ENCODE measurements around the gene TNNI3K. TPM values are rescaled to one million over a fixed set of nuclear protein-coding genes. Genes with fewer than 3 reads are reported as not detected.

Gene TNNI3K
- total RNA-seq, 6 experiments from 2014 or later = 1.0 TPM; not detected in 5

DNA sequence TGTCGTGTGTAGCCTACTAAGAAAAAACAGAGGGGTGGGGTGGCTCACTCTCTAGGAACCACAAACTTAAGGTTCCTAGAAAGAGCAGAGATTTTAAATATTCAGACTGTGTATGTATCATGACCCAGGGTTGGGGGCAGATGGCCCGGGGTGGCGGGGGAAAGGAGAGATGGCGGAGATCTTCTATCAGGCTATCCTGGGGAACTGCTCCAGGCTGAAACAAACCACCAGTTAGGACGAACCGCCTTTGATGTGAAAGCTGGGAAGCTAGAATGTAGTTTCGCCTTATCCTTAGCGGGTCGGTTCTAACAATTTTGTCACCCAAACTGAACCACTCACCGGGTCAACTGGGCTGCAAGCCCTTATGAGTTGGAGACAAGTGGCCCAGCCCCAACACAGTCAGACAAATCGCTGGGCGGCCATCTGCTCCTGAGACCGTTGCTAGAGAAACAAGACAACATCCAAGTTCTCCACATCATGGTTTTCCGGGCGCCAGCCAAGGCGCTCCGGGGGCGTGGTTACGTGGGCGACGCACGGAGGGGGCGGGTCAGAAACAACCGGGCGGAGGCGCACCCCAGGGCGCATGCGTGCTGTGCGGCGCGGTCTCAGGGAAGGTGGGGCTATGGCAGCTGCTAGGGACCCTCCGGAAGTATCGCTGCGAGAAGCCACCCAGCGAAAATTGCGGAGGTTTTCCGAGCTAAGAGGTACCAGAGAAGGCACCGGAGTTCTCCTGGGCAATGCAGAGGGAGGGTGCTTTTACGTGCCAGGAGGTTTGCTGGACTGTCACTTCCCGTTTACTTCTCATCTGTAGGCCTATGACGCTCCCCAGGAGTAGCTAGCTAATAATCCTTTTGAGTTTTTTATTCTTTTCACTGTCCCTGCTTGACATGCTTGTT, 37.3 kb upstream of the TNNI3K start, which contains the start of the genes FPGT and LRRIQ3:
Gene FPGT (plus strand): TSS at position 586 of the 896 bp plus-strand sequence. CDS start 37 bp downstream, at position 623.
Gene LRRIQ3 (minus strand): TSS at position 520 of the 896 bp plus-strand sequence. CDS start 14,492 bp downstream, outside the sequence.
- H3K4me1 ChIP-seq = peaks cover 0 to 10% (median 0%) of the 10 kb centered on the region in 4 donors
- H3K27ac ChIP-seq = peak within 1 kb of the TSS; percentile 72 to 82 (median 77)
- WGBS (ENCODE audit: insufficient coverage, low coverage, low lambda C conversion rate, missing lambda C conversion rate) = 5% methylated on average over 12 of the region's 41 CpGs
- peak; percentile 100 for ATAC-seq
- peak; percentile 96 to 97 (median 96) for DNase-seq
- H3K36me3 ChIP-seq = peaks cover 0 to 6% (median 0%) of the 10 kb centered on the region in 4 donors
- no peaks in the 10 kb centered on the region for H3K9me3 ChIP-seq
- peak within 1 kb of the TSS; percentile 52 to 76 (median 66) for H3K4me3 ChIP-seq
- TF ChIP-seq, protein P1, sequence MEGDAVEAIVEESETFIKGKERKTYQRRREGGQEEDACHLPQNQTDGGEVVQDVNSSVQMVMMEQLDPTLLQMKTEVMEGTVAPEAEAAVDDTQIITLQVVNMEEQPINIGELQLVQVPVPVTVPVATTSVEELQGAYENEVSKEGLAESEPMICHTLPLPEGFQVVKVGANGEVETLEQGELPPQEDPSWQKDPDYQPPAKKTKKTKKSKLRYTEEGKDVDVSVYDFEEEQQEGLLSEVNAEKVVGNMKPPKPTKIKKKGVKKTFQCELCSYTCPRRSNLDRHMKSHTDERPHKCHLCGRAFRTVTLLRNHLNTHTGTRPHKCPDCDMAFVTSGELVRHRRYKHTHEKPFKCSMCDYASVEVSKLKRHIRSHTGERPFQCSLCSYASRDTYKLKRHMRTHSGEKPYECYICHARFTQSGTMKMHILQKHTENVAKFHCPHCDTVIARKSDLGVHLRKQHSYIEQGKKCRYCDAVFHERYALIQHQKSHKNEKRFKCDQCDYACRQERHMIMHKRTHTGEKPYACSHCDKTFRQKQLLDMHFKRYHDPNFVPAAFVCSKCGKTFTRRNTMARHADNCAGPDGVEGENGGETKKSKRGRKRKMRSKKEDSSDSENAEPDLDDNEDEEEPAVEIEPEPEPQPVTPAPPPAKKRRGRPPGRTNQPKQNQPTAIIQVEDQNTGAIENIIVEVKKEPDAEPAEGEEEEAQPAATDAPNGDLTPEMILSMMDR (IDR thresholded peaks at IDR 0.05) = no peak
- peak; percentile 71 for TF ChIP-seq POLR2A (IDR thresholded peaks at IDR 0.05)
- intact Hi-C loops (cut with DNase I) = no loop called here
- no peaks in the 10 kb centered on the region for H3K27me3 ChIP-seq

DNA sequence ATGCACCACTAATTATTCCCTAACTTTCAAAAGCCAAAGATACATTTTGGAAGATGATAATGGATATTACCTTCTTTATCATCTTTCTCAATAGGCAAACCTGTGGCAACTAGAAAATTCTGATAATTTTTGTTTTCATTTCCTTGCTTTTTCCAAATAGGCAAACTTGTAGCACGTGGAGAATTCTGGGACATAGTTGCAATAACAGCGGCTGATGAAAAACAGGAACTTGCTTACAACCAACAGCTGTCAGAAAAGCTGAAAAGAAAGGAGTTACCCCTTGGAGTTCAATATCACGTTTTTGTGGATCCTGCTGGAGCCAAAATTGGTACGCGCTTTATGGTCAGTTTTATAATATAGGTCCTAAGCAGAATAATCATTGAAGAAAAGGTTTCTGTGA, 35.7 kb upstream of the TNNI3K start:
- peak overlapping the region in 1 of 3 donors; percentile 76 for H3K4me3 ChIP-seq
- no peak for TF ChIP-seq POLR2A (IDR thresholded peaks at IDR 0.05)
- TF ChIP-seq, protein P1 (IDR thresholded peaks at IDR 0.05) = no peak
- H3K27me3 ChIP-seq = no peaks in the 10 kb centered on the region
- DNase-seq (no peak), ATAC-seq (no peak)
- WGBS (ENCODE audit: insufficient coverage, low coverage, low lambda C conversion rate, missing lambda C conversion rate) = 73% methylated on average over 5 of the region's 5 CpGs
- no peaks in the 10 kb centered on the region for H3K9me3 ChIP-seq
- intact Hi-C loops (cut with DNase I) = no loop called here
- H3K4me1 ChIP-seq = peaks cover 0 to 10% (median 0%) of the 10 kb centered on the region in 4 donors
- peaks cover 0 to 11% (median 0%) of the 10 kb centered on the region in 4 donors for H3K36me3 ChIP-seq
- H3K27ac ChIP-seq = no peak overlapping the region

DNA sequence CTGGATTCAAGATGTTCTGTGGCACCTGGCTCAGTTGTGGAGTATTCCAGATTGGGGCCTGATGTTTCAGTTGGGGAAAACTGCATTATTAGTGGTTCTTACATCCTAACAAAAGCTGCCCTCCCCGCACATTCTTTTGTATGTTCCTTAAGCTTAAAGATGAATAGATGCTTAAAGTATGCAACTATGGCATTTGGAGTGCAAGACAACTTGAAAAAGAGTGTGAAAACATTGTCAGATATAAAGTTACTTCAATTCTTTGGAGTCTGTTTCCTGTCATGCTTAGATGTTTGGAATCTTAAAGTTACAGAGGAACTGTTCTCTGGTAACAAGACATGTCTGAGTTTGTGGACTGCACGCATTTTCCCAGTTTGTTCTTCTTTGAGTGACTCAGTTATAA, 29.9 kb upstream of the TNNI3K start:
- ATAC-seq (no peak), DNase-seq (no peak)
- Histone ChIP-seq H3K9me3 (no peaks in the 10 kb centered on the region), H3K27me3 (no peaks in the 10 kb centered on the region), H3K4me3 (no peak overlapping the region), H3K36me3 (peaks cover 0 to 22% (median 2%) of the 10 kb centered on the region in 4 donors), H3K4me1 (no peaks in the 10 kb centered on the region), H3K27ac (no peak overlapping the region)
- TF ChIP-seq, protein P1 (IDR thresholded peaks at IDR 0.05) = no peak
- no peak for TF ChIP-seq POLR2A (IDR thresholded peaks at IDR 0.05)
- 86% methylated on average over 2 of the region's 2 CpGs for WGBS (ENCODE audit: insufficient coverage, low coverage, low lambda C conversion rate, missing lambda C conversion rate)
- intact Hi-C loops (cut with DNase I) = no loop called here

DNA sequence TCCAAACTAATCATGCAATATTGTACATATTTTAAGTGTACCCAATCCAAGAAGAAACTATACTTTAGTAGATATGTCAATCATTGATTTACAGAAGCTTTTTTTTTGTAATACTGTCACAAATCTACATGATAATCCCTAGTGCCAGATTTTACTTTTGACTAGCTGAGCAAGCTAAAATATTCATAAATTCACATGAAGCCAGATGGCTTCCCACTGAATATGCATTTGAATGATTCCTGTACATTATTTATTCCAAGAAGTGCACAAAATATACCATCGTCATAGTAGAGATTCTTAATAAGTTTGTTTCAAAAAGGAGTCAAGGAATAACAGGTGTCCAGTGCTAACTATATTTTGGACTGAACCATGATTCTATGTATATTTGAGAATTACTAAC, 20.0 kb upstream of the TNNI3K start:
- Histone ChIP-seq H3K4me1 (no peaks in the 10 kb centered on the region), H3K27ac (no peak overlapping the region), H3K27me3 (no peaks in the 10 kb centered on the region), H3K36me3 (no peaks in the 10 kb centered on the region), H3K9me3 (no peaks in the 10 kb centered on the region), H3K4me3 (no peak overlapping the region)
- intact Hi-C loops (cut with DNase I) = no loop called here
- TF ChIP-seq, protein P1 (IDR thresholded peaks at IDR 0.05) = no peak
- no peak for TF ChIP-seq POLR2A (IDR thresholded peaks at IDR 0.05)
- WGBS (ENCODE audit: insufficient coverage, low coverage, low lambda C conversion rate, missing lambda C conversion rate) = 83% methylated on average over 1 of the region's 1 CpG
- ATAC-seq = no peak
- DNase-seq = no peak

Measured in right lobe of liver (tissue), 6 donors.